AG10803 (cell line): ENCODE data around the gene ACTL10.

Experiments used
- DNase-seq: peaks from one replicate; pipeline ENCODE4 v3.0.0; 2010; ENCODE audit warnings: low read depth
- H3K4me3 ChIP-seq: 2 replicates; pipeline ENCODE4 v1.5.1; 2011; ENCODE audit warnings: mild to moderate bottlenecking, low read length, control low read depth
- CTCF ChIP-seq: conservative IDR thresholded peaks from 2 replicates; pipeline ENCODE4 v1.5.1; 2011; ENCODE audit warnings: mild to moderate bottlenecking, low read length, control low read depth, inconsistent platforms

The ACTL10 gene

DNA sequence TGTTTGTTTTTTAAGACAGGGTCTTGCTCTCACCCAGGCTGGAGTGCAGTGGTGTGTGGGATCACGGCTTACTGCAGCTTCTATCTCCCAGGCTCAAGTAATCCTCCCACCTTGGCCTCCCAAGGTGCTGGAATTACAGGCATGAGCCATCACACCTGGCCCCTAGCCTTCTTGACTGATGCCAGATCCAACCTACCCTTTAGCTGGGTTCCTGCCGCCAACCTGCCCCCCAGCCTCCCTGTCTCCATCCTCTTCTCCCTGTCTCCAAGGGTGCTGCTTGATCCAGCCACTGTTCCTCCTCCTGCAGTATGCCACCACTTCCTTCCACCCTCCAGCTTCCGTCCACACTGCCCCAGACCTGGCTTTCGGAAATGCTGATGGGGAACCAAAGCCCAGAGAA is 7.8 kb upstream of the ACTL10 start:
- no peak for DNase-seq
- H3K4me3 ChIP-seq, result no peak overlapping the region
- no peak for TF ChIP-seq CTCF

DNA sequence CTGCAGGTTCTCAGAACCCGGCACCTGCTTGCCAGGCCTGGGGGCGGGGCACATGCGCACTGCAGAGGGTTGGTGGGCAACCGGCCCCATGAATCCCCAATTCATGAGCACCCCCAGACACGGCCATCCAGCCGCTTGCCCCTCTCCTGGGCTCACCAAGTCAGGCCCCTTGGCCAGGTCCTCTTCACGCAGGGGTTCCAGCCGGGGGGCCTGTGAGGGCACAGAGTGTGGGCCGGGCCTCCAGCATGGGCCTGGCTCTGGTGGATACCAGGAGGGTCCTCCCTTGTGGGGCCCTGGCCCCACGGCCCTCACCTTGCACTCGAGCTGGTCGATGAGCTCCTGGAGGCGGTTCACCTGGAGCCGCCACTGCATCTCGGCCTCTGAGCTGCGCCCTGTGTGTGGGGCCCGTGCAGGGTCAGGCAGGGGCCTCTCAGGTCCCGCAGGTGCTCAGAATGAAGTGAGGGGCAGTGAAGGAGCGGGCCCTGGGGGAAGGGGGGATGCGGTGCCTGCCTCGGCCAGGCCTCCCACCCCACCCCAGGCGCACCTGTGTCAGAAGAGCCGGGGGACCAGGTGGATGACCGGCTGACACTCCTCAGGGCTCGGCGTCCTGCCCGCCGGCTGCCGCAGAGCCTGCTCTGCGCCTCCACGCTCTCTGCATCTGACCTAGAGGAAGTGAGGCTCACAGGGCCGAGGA is 7.3 kb upstream of the ACTL10 start:
- H3K4me3 ChIP-seq, result no peak overlapping the region
- no peak for TF ChIP-seq CTCF
- DNase-seq, result no peak

GRCh38 chr20:33660035-33660684 is 6.6 kb upstream of the ACTL10 start:
- no peak overlapping the region for H3K4me3 ChIP-seq
- no peak for DNase-seq
- TF ChIP-seq CTCF, result no peak

DNA sequence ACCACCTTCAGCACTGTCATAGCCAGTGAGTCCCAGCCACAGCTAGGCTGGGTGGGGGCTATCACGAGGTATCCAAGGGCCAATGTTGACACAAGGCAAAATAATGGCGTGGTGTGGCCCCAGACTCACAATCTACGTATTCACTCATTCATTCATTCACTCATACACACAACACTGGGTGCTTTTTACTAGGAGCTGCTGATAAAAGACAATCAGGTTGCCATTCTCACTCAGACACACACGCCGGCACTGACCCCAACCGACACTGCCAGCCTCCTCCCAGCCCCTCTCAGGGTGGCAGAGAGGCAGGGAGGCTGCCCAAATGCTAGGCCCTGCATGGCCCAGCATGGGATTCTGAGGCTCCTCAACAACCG is 6.1 kb upstream of the ACTL10 start:
- DNase-seq, result no peak
- TF ChIP-seq CTCF, result no peak
- H3K4me3 ChIP-seq, result no peak overlapping the region

- H3K4me3 ChIP-seq, result peak within 1 kb of the TSS; percentile 80
- no peak for TF ChIP-seq CTCF
- DNase-seq, result no peak
Measured at GRCh38 chr20:33662172-33662571, 4.6 kb upstream of the ACTL10 start, which contains the start of gene C20orf144. Gene C20orf144 (plus strand): TSS chr20:33662327. CDS start chr20:33662346, 19 bp downstream.

DNA sequence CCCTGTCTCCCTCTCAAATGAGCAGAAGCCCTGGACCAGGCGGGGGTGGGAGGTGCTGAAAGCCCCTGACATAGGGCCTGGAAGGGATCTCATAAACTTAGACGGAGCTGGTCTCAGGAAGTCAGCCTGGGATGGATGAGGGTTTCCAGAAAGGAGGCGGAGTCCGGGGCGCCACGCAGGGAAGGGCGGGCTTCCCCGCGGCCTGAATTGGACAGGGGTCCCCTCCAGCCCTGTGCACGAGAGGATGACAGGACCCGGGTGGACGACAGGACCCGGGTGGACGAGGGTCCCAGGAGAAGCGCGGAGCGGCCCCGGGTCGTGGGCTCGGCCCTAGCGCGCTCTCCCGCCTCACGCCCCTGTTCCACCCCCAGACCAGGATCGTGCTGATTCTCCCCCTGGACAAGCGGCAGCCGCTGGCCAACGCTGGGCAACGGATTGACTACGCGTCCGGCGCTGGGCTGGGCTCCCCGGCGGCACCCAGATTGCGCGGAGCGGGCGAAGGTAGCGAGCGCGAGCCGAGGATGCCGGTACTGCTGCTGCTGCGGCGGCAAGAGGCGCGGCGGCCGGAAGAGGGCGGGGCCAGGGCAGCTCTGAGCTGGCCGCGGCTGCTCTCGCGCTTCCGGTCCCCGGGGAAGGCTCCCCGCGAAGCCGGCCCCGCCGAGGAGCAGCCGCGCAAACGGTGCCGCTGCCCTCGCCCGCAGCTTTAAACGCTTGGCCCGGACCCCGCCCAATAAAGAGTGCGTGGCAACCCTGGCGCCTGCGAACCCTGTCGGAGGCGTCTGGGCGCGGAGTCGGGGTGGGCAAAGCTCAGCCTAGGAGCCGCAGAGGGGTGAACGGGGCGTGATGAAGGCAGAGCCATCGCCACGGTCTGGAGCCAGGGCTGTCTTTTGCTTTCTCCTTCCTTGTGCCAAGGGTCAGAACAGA is 3.3 kb upstream of the ACTL10 start:
- no peak for TF ChIP-seq CTCF
- DNase-seq, result peak; percentile 71
- H3K4me3 ChIP-seq, result peak overlapping the region; percentile 80
